Measurements from ENCODE around the gene CDC25A.

- TF ChIP-seq SUZ12 (IDR thresholded peaks at IDR 0.05; ENCODE audit: extremely low read depth, insufficient read depth, insufficient read length) = no peak
- no peak for TF ChIP-seq YY1 (IDR thresholded peaks at IDR 0.05; ENCODE audit: insufficient read depth, insufficient read length)
These were observed 495 bp downstream of the CDC25A start for GRCh38 chr3:48187579-48188265.

Measured in NT2/D1 (cell line).